ENCODE data around the gene LEPROT.

LEPROT gene

DNA sequence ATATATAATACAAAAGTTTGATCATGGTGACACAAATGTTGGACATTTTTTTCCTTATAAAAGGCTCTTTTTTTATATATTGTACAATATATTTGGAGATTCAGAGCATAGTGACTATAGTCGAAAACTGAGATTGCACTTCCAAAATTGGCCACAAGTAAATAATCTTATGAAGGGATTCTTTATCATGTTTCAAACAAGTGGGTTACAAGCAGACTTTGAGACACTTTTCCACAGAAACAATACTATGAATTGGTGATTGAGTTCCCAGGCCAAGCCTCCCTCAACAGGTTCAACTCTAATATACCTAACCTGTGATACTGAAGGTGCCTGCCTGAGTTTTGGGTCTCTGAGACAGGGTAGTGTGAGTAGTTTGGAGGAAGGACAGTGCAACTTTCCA lies 13.8 kb downstream of the LEPROT start:
- H3K4me1 ChIP-seq (ENCODE audit: control insufficient read depth in 5 of 5, insufficient read depth in 5 of 5, low read length in 5 of 5): peaks cover 0 to 26% (median 11%) of the 10 kb centered on the region in 5 donors
- no peak overlapping the region for H3K9ac ChIP-seq (ENCODE audit: low read length in 5 of 5)
- no peaks in the 10 kb centered on the region for H3K27me3 ChIP-seq (ENCODE audit: control insufficient read depth in 5 of 5, insufficient read depth in 4 of 5, low read length in 5 of 5)
- H3K9me3 ChIP-seq (ENCODE audit: control insufficient read depth in 5 of 5, low read length in 5 of 5): no peaks in the 10 kb centered on the region
- H3K27ac ChIP-seq (ENCODE audit: low read depth, low read length): no peak overlapping the region
- no peak overlapping the region for H3K4me3 ChIP-seq (ENCODE audit: low read depth in 1 of 5, low read length in 5 of 5)
- H3K36me3 ChIP-seq (ENCODE audit: control insufficient read depth in 5 of 5, insufficient read depth in 5 of 5, low read length in 5 of 5): peaks cover 23 to 40% (median 26%) of the 10 kb centered on the region in 5 donors

DNA sequence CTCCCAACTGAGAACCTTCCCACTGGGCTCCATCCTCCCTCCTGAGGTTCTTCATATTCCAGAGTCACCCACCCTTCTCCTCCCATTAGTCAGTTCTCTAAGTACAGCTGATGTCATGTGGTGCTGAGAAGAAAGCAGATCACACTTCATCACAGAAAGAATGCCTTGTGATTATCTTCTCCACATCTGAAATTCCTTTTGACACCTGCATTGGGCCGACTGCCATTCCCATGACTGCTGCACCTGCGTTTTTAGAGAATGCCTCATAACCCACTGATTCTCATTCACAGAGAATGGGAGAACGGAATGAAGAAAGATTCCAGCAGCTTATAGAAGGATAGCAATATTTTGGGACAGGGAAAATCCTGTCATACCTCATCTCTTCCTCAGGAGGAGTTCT lies 14.3 kb downstream of the LEPROT start:
- Histone ChIP-seq H3K36me3 (ENCODE audit: control insufficient read depth in 5 of 5, insufficient read depth in 5 of 5, low read length in 5 of 5) (peaks cover 23 to 39% (median 25%) of the 10 kb centered on the region in 5 donors), H3K9me3 (ENCODE audit: control insufficient read depth in 5 of 5, low read length in 5 of 5) (no peaks in the 10 kb centered on the region), H3K27ac (ENCODE audit: low read depth, low read length) (no peak overlapping the region), H3K9ac (ENCODE audit: low read length in 5 of 5) (no peak overlapping the region), H3K4me3 (ENCODE audit: low read depth in 1 of 5, low read length in 5 of 5) (no peak overlapping the region), H3K27me3 (ENCODE audit: control insufficient read depth in 5 of 5, insufficient read depth in 4 of 5, low read length in 5 of 5) (no peaks in the 10 kb centered on the region), H3K4me1 (ENCODE audit: control insufficient read depth in 5 of 5, insufficient read depth in 5 of 5, low read length in 5 of 5) (peaks cover 0 to 25% (median 10%) of the 10 kb centered on the region in 5 donors)

DNA sequence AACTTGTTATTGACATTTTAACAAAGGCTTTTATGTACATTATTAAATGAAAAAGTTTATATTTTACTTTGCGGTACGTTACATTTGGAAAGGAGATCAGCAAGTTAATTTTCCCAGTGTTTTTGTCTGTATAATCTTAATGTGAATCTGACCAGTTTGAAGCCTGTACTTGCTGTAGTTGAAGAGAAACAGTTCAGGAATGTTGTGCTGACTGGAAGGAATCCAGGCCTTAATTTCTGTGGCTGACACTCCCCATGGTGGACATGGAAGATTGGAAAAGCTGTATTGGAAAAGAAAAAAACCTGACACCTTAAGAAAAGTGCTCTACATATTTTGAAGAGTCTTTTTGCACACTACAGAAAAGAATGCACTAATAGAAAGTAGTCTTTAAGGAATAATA lies 15.5 kb downstream of the LEPROT start:
- Histone ChIP-seq H3K4me3 (ENCODE audit: low read depth in 1 of 5, low read length in 5 of 5) (no peak overlapping the region), H3K27ac (ENCODE audit: low read depth, low read length) (no peak overlapping the region), H3K4me1 (ENCODE audit: control insufficient read depth in 5 of 5, insufficient read depth in 5 of 5, low read length in 5 of 5) (peaks cover 0 to 12% (median 6%) of the 10 kb centered on the region in 5 donors), H3K9me3 (ENCODE audit: control insufficient read depth in 5 of 5, low read length in 5 of 5) (no peaks in the 10 kb centered on the region), H3K36me3 (ENCODE audit: control insufficient read depth in 5 of 5, insufficient read depth in 5 of 5, low read length in 5 of 5) (peaks cover 13 to 27% (median 17%) of the 10 kb centered on the region in 5 donors), H3K9ac (ENCODE audit: low read length in 5 of 5) (peak overlapping the region in 1 of 5 donors; percentile 51), H3K27me3 (ENCODE audit: control insufficient read depth in 5 of 5, insufficient read depth in 4 of 5, low read length in 5 of 5) (no peaks in the 10 kb centered on the region)

DNA sequence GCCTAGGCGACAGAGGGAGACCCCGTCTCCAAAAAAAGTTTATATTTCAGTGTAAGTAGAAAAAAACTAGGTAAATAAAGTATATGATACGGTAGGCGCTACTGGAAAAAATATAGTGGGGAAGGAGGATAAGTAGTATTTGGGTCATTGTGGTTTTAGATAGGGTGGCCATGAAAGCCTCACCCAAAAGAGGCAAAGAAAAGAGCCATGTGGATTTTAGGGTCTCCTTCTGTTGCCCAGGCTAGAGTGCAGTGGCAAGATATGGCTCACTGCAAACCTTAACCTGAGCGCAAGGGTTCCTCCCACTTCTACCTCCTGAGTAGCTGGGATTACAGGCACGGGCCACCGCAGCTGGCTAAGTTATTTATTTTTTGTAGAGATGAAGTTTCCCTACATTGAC lies 17.1 kb downstream of the LEPROT start:
- no peak overlapping the region for H3K9ac ChIP-seq (ENCODE audit: low read length in 5 of 5)
- peaks cover 7 to 15% (median 9%) of the 10 kb centered on the region in 5 donors for H3K36me3 ChIP-seq (ENCODE audit: control insufficient read depth in 5 of 5, insufficient read depth in 5 of 5, low read length in 5 of 5)
- no peak overlapping the region for H3K27ac ChIP-seq (ENCODE audit: low read depth, low read length)
- no peaks in the 10 kb centered on the region for H3K9me3 ChIP-seq (ENCODE audit: control insufficient read depth in 5 of 5, low read length in 5 of 5)
- no peak overlapping the region for H3K4me3 ChIP-seq (ENCODE audit: low read depth in 1 of 5, low read length in 5 of 5)
- H3K27me3 ChIP-seq (ENCODE audit: control insufficient read depth in 5 of 5, insufficient read depth in 4 of 5, low read length in 5 of 5): no peaks in the 10 kb centered on the region
- H3K4me1 ChIP-seq (ENCODE audit: control insufficient read depth in 5 of 5, insufficient read depth in 5 of 5, low read length in 5 of 5): peaks cover 0 to 14% (median 8%) of the 10 kb centered on the region in 5 donors

DNA sequence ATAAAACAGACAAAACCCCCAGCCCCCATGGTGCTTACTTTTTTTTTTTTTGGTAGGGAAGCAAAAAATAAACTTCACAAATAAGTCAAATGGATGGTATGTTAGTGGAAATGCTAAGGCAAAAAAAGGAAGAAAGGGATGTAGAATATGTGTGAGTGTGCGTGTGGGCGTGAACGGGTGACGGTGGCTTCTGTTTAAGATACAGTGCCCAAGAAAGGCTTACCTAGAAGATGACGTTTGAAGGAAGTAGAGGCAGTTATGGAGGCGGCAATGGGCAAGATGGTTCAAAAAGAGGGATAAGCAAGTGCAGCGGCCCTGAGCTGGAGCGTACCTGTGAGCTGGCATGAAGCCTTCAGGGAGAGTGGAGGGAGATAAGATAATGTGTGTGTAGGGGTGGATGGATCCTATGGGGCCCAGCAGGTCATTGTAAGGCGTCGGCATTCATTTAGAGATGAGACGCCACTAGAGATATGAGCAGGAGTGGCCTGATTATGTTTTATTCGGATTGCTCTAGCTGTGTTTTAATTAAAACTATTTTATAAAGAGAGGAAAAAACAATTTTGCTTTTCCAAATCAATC lies 19.9 kb downstream of the LEPROT start:
- peaks cover 0 to 14% (median 8%) of the 10 kb centered on the region in 5 donors for H3K4me1 ChIP-seq (ENCODE audit: control insufficient read depth in 5 of 5, insufficient read depth in 5 of 5, low read length in 5 of 5)
- no peaks in the 10 kb centered on the region for H3K36me3 ChIP-seq (ENCODE audit: control insufficient read depth in 5 of 5, insufficient read depth in 5 of 5, low read length in 5 of 5)
- no peaks in the 10 kb centered on the region for H3K9me3 ChIP-seq (ENCODE audit: control insufficient read depth in 5 of 5, low read length in 5 of 5)
- no peaks in the 10 kb centered on the region for H3K27me3 ChIP-seq (ENCODE audit: control insufficient read depth in 5 of 5, insufficient read depth in 4 of 5, low read length in 5 of 5)
- H3K27ac ChIP-seq (ENCODE audit: low read depth, low read length): no peak overlapping the region
- H3K9ac ChIP-seq (ENCODE audit: low read length in 5 of 5): no peak overlapping the region
- no peak overlapping the region for H3K4me3 ChIP-seq (ENCODE audit: low read depth in 1 of 5, low read length in 5 of 5)

DNA sequence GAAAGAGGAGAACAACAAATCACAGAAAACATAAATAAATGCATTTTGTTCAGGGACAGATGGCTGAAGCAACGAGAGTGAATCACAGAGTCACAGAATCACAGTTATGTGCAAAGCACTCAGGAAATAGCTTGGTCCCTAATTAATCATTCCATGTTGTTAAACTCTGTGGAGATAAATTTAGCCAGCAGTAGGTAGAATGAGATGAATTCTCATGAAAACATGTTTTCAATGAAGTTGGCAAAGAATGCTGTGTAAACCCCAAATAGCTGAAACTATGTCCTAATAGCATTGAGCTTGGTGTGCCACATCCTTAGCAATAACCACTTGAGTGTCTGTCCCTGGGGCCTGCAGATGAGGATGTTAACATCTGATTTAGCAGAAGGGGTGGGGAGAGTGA lies 20.4 kb downstream of the LEPROT start:
- Histone ChIP-seq H3K9me3 (ENCODE audit: control insufficient read depth in 5 of 5, low read length in 5 of 5) (no peaks in the 10 kb centered on the region), H3K4me3 (ENCODE audit: low read depth in 1 of 5, low read length in 5 of 5) (no peak overlapping the region), H3K27me3 (ENCODE audit: control insufficient read depth in 5 of 5, insufficient read depth in 4 of 5, low read length in 5 of 5) (no peaks in the 10 kb centered on the region)

DNA sequence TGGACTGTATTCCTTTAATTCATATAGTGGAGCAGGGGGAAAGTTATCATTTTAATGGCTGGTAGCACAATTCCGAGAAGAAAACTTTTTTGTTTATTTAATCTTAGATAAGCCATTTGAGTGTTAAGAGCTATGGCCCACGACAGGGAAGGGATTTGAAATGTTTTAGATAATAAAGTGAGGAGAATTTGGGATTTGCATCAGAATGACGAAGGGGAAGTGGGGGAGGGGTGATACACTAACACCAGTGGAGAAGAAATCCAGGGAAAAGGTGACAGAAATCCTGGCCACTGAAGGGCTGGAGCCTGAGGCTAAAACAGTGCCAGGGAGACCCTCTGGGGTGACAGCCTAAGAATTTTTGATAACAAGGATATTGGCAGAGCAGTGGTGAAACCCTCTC lies 21.0 kb downstream of the LEPROT start:
- Histone ChIP-seq H3K9ac (ENCODE audit: low read length in 5 of 5) (no peak overlapping the region), H3K27ac (ENCODE audit: low read depth, low read length) (no peak overlapping the region), H3K4me3 (ENCODE audit: low read depth in 1 of 5, low read length in 5 of 5) (no peak overlapping the region), H3K9me3 (ENCODE audit: control insufficient read depth in 5 of 5, low read length in 5 of 5) (no peaks in the 10 kb centered on the region), H3K27me3 (ENCODE audit: control insufficient read depth in 5 of 5, insufficient read depth in 4 of 5, low read length in 5 of 5) (no peaks in the 10 kb centered on the region), H3K4me1 (ENCODE audit: control insufficient read depth in 5 of 5, insufficient read depth in 5 of 5, low read length in 5 of 5) (peaks cover 0 to 9% (median 7%) of the 10 kb centered on the region in 5 donors), H3K36me3 (ENCODE audit: control insufficient read depth in 5 of 5, insufficient read depth in 5 of 5, low read length in 5 of 5) (no peaks in the 10 kb centered on the region)

More for the DNA sequence above, 20.4 kb downstream of the LEPROT start:
- Histone ChIP-seq H3K36me3 (ENCODE audit: control insufficient read depth in 5 of 5, insufficient read depth in 5 of 5, low read length in 5 of 5) (no peaks in the 10 kb centered on the region), H3K27ac (ENCODE audit: low read depth, low read length) (no peak overlapping the region), H3K9ac (ENCODE audit: low read length in 5 of 5) (no peak overlapping the region), H3K4me1 (ENCODE audit: control insufficient read depth in 5 of 5, insufficient read depth in 5 of 5, low read length in 5 of 5) (peaks cover 0 to 12% (median 8%) of the 10 kb centered on the region in 5 donors)

DNA sequence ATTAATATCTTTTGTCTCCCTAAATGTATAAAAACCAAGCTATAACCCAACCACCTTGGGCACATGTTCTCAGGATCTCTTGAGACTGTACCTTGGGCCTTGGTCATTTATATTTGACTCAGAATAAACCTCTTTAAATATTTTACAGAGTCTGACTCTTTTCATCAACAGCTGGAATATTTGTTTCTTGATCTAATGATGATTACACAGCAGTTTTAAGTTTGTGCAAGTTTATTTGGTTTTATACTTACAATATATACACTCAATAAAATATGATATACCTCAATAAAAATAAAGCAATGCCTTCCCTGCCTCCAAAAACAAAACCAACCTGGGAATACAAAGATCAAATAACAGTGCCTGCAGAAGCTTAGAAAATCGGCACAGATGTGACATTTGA lies 22.0 kb downstream of the LEPROT start:
- no peak overlapping the region for H3K27ac ChIP-seq (ENCODE audit: low read depth, low read length)
- H3K9ac ChIP-seq (ENCODE audit: low read length in 5 of 5): no peak overlapping the region

DNA sequence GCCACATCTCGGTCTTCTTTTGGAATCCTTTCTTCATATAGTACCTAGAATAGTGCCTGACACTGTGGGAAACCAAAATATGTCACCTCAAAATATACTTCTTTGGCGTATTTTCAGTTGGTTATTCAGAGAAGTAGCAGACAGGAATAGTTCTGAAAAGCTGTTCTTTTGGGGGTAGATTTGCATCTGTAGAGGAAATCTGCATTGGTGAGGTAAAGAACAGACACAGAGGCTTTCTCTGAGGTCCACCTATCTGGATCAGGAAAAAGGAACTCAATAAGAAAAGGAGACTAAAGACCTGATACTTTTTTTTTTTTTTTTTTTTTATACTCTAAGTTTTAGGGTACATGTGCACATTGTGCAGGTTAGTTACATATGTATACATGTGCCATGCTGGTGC lies 23.2 kb downstream of the LEPROT start:
- H3K27me3 ChIP-seq (ENCODE audit: control insufficient read depth in 5 of 5, insufficient read depth in 4 of 5, low read length in 5 of 5): no peaks in the 10 kb centered on the region
- no peaks in the 10 kb centered on the region for H3K36me3 ChIP-seq (ENCODE audit: control insufficient read depth in 5 of 5, insufficient read depth in 5 of 5, low read length in 5 of 5)
- no peak overlapping the region for H3K9ac ChIP-seq (ENCODE audit: low read length in 5 of 5)
- peaks cover 0 to 9% (median 7%) of the 10 kb centered on the region in 5 donors for H3K4me1 ChIP-seq (ENCODE audit: control insufficient read depth in 5 of 5, insufficient read depth in 5 of 5, low read length in 5 of 5)
- no peaks in the 10 kb centered on the region for H3K9me3 ChIP-seq (ENCODE audit: control insufficient read depth in 5 of 5, low read length in 5 of 5)
- H3K27ac ChIP-seq (ENCODE audit: low read depth, low read length): no peak overlapping the region
- H3K4me3 ChIP-seq (ENCODE audit: low read depth in 1 of 5, low read length in 5 of 5): no peak overlapping the region

More for the DNA sequence above, 22.0 kb downstream of the LEPROT start:
- H3K4me1 ChIP-seq (ENCODE audit: control insufficient read depth in 5 of 5, insufficient read depth in 5 of 5, low read length in 5 of 5): peaks cover 0 to 9% (median 7%) of the 10 kb centered on the region in 5 donors
- no peaks in the 10 kb centered on the region for H3K9me3 ChIP-seq (ENCODE audit: control insufficient read depth in 5 of 5, low read length in 5 of 5)
- no peaks in the 10 kb centered on the region for H3K36me3 ChIP-seq (ENCODE audit: control insufficient read depth in 5 of 5, insufficient read depth in 5 of 5, low read length in 5 of 5)
- no peaks in the 10 kb centered on the region for H3K27me3 ChIP-seq (ENCODE audit: control insufficient read depth in 5 of 5, insufficient read depth in 4 of 5, low read length in 5 of 5)
- no peak overlapping the region for H3K4me3 ChIP-seq (ENCODE audit: low read depth in 1 of 5, low read length in 5 of 5)

DNA sequence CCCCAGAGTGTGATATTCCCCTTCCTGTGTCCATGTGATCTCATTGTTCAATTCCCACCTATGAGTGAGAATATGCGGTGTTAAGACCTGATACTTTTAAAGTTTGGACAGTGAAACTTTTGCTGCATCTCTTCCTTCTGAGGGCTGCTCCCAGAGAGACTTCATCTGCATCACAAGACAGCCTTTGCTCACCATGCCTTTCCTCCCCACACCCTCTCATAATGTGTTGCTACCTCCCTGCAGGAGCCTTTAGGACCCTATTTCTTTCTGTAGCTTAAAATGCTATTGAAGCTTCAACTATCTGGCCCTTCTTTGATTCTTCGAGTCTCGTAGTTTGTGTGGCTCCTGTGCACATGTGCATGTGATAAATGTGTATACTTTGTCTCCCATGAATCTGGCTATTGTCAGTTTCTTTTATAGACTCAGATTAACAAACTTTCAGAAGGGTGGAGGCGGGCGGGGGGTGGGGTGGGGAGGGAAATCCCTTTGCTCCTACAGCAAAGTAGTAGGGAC lies 23.7 kb downstream of the LEPROT start:
- Histone ChIP-seq H3K4me1 (ENCODE audit: control insufficient read depth in 5 of 5, insufficient read depth in 5 of 5, low read length in 5 of 5) (peaks cover 0 to 9% (median 7%) of the 10 kb centered on the region in 5 donors), H3K9me3 (ENCODE audit: control insufficient read depth in 5 of 5, low read length in 5 of 5) (no peaks in the 10 kb centered on the region), H3K36me3 (ENCODE audit: control insufficient read depth in 5 of 5, insufficient read depth in 5 of 5, low read length in 5 of 5) (no peaks in the 10 kb centered on the region), H3K27ac (ENCODE audit: low read depth, low read length) (no peak overlapping the region), H3K27me3 (ENCODE audit: control insufficient read depth in 5 of 5, insufficient read depth in 4 of 5, low read length in 5 of 5) (no peaks in the 10 kb centered on the region), H3K9ac (ENCODE audit: low read length in 5 of 5) (no peak overlapping the region), H3K4me3 (ENCODE audit: low read depth in 1 of 5, low read length in 5 of 5) (no peak overlapping the region)

Data from subcutaneous abdominal adipose tissue (tissue), 5 donors.